GM18867 (cell line): ENCODE data around the gene GSTO2.

Experiments used
- ATAC-seq: cut with Tn5 transposase; IDR thresholded peaks from one replicate; pipeline ENCODE4 v1.9.1; 2021; ENCODE audit warnings: mild to moderate bottlenecking, moderate library complexity; ENCODE audit not compliant: unreplicated experiment

Gene GSTO2

DNA sequence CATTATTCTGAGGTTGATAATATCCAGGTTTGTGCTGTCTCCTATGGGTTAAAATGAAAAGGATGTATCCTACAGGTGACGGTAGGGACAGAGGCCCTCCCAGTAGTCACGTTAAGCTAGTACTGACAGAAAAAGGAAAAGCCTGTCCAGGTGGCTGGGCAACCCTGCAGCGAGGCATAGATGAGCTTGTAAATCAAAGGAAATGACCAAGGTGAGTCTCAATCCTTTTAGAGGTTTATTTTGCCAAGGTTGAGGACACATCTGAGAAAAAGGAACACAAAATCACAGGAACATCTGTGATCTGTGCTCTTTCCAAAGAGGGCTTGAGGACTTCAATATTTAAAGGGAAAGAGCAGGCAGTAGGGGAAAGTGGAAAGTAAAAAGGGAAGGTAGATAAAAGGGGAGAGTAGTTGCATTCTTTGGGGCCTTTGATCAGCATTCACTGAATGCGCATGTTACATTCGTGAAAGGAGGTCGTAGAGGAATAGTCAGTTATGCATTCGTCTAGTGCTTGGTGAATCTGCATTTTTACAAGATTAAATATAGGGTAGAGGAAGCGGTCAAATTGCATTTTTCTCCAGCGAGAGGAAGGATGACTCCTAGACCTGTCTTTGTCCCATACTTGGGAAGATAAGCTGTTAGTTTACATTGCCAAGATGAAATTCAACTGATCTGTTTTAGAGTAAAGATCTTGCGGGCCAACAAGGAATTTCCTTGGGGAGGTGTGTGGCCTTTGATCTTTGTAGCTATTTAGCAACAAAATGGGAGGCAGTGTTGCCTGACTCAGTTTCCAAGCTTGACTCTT, 15.2 kb upstream of the GSTO2 start:
- ATAC-seq = no peak

DNA sequence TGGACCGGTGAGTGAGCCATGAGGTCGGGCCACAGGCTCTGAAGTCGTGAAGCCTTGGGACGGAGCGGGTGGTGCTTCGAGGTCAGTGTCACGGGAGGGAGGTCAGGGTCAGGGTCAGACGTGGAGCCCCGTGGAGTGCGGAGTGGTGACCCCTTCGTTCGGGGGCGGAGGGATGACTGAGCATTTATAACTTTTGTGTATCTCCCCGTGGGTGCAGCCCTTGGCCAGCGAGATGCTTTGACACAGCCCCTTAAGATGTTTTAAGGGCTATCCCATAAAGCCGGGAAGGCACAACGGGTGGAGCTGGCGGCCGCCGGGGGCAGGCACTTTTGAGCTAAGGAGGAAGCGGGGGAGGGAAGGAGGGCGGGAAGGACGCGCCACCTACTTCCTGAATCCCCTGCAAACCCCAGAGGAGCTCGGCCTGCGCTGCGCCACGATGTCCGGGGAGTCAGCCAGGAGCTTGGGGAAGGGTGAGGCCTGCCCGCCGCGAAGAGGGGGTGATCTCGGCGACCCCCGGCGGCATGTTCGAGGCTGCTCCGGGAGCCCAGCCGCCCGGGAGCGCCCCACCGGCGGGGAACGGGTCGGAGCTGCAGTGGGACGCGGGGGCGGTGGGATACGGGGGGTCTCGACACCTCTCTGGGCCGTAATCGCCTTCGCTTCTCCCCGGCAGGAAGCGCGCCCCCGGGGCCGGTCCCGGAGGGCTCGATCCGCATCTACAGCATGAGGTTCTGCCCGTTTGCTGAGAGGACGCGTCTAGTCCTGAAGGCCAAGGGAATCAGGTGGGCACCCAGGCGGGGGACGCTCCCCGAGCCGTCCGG, 14.3 kb upstream of the GSTO2 start, which contains the start of gene GSTO1:
Gene GSTO1, plus strand, starts transcription at position 400 of the 818 bp plus-strand sequence. Its CDS starts 37 bp downstream, at position 437.
- ATAC-seq = peak; percentile 70

DNA sequence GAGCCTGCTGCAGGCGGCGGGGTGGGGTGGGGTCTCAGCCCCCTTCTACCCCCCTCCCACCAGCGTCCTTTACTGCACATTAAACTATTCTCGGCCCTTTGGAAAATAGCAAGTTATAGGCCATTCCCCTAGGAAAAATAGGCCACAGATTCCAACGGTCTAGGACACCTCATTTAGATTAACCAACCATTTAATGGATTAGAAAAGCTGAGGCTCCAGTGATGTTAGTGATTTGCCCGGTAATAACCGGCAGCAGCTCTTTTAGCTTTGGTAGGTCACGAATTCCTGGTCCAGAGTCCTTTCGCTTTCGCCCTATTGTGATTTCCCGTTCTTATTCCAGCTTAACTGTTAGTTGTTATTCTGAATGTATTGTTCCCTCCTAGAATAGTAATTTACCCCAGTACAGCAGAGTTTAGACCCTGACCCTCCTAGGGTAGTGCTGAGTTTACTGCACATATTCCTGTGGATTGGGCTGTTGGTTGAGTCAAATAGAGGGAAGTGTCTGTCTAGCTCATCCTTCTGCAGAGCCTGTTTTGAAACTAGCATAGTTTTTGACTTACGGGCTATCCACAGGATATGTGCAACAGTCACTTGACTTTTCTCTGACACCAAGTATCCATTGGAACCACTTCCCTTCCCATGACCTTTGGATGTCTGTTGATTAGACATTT, 13.5 kb upstream of the GSTO2 start:
- ATAC-seq = peak; percentile 34

- no peak for ATAC-seq
These were observed 12.5 kb upstream of the GSTO2 start for GRCh38 chr10:104256335-104256961.

DNA sequence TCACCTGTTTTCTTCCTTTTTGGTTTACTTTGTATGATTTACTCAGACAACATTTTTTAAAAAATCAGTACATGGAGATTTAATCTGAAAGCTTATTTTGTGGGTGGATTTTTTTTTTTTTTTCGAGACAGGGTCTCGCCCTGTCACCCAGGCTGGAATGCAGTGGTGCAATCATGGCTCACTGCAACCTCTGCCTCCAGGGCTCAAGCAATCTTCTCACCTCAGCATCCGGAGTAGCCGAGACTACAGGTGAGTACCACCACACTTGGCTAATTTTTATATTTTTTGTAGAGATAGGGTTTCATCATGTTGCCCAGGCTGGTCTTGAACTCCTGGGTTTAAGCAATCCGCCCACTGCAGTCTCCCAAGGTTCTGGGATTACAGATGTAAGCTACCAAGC, 11.7 kb upstream of the GSTO2 start:
- no peak for ATAC-seq

GRCh38 chr10:104258209-104258608, 10.8 kb upstream of the GSTO2 start:
- no peak for ATAC-seq

- ATAC-seq = no peak
These were observed 9.5 kb upstream of the GSTO2 start for GRCh38 chr10:104259456-104259855.

DNA sequence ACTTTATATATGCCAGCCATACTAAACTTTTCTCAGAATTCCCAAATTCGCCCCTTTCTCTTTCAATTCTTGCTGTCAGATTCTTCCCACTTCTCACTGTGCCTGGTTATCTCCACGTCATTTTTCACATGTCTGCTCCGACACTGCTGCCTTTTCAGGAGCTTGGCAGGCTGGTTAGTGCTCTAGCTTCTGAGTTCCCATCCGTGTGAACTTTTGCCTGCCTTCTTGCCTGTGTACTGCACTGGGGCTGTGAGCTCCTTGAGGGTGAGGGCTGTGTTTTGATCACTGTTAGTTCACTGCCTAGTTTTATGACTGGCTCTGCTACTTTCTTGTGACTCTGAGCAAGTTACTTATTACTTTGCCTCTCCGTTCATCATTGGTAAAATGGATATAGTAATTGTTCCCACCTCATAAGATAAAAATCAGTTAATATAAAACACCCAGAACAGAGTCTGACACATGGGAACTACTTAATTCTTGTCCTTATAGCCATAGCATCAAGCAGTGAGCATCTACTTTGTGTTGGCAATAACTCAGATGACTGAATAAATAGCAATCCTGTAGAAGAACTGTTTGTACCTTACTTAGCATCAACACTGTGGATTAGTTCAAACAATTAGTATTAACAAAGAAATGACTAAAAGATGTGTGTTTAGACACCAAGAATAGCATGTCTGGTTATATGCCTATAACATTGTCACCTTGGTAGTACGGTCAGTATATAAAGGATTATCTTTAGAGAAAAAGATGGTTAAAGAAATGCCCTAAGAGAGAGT, 8.8 kb upstream of the GSTO2 start:
- ATAC-seq = no peak

DNA sequence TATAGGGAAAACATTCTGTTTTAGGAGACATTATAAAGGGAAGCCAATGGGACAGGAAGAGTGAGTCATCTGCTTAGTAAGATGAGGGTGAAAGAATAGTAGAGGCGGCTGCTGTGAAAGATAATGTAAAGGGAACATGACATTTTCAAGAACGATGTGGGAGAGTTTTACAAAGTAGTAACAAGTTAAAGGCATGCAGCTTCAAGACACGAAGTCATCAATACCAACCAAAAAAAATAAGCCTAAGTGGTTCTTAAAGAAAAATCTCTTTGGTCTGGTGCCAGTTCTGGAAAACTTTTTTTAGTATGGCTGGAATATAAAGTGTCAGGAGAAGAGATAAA, 8.2 kb upstream of the GSTO2 start:
- no peak for ATAC-seq

DNA sequence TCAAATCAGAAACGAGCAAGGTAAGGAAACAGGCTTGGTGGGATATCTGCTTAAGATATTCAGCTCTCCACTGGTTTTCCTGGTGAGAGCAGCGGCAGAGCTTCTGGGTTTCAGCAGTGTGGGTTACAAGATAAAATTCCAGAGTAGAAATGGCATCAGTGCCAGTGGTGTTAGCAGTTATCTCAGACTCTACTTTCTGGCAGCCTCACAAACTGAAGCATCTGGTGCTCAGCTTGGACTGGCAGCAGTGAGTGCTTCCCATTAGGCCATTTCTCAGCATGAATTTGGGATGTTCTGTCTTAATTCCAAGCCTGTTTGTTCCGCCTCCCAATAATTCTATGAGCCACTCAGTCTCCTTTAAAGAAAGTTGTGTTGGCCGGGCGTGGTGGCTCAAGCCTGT, 6.9 kb upstream of the GSTO2 start:
- ATAC-seq = no peak

GRCh38 chr10:104264783-104265182, 4.2 kb upstream of the GSTO2 start:
- no peak for ATAC-seq

DNA sequence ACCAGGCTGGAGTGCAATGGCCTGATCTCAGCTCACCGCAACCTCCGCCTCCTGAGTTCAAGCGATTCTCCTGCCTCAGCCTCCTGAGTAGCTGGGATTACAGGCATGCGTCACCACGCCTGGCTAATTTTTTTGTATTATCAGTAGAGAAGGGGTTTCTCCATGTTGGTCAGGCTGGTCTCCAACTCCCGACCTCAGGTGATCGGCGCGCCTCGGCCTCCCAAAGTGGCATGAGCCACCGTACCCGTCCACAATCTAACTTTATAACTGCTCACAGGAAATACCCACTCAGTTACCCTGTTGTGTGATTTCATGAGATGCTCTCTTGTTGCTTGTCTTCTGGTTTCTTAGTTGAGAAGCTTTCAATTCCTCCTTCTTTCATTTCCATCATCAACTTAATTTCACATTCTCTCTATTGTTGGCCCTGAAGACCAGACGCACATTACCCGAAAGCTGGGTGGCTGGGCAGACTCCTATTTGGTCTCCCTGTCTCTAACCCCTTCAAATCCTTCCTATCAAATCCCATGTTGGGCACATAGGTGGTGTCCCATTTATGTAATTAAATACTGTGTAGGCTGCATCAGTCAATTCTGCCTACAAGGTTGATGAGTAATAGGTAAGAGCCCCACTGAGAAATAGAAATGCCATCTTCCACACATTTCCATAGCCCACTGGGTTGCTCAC, 1.1 kb upstream of the GSTO2 start:
- no peak for ATAC-seq

- ATAC-seq = no peak
These were observed 625 bp upstream of the GSTO2 start for GRCh38 chr10:104268405-104268712.

GRCh38 chr10:104273286-104273685, 4.3 kb downstream of the GSTO2 start:
- no peak for ATAC-seq

DNA sequence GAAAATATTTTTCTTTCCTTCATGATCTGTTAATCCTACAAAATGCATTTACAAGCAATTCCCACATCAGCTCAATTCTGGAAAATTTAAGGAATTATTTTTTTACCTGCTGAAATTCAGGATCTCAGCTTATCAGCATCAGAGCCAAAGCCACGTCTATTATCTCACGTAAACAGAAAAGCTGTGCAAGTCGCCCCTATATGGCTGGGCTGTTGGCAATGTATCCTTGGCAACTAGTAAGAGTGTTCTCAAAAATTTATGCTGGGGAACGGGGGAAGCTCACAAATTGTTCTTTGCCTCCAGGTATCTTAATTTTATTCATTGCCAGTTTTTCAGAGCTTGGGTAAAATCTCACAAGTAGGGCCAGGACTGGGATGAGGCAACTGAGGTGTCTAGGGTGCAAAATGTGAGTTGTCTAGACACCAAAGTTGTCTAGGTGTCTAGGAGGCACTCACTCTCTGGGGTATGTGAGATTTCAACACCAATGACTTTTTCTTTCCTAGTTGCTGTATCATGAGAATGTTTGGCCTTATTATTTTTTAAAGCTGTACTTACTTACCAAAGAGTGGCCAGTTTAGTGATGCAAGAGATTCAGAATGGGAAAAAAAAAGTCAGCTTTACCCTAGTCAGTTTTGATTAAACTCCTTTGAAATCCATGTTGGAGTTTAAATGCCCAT, 5.1 kb downstream of the GSTO2 start:
- no peak for ATAC-seq

- no peak for ATAC-seq
These were observed 6.1 kb downstream of the GSTO2 start for GRCh38 chr10:104274762-104275721.

- no peak for ATAC-seq
These were observed 7.2 kb downstream of the GSTO2 start for GRCh38 chr10:104276192-104276591.

- no peak for ATAC-seq
These were observed 8.8 kb downstream of the GSTO2 start for GRCh38 chr10:104277785-104278184.
